ENCODE results near the gene TASOR.
"Not testable (repeated sequence)": the region's sequence is repeated elsewhere in the genome, so short reads cannot be mapped to it uniquely, and the experiment has no call there.

The TASOR gene

DNA sequence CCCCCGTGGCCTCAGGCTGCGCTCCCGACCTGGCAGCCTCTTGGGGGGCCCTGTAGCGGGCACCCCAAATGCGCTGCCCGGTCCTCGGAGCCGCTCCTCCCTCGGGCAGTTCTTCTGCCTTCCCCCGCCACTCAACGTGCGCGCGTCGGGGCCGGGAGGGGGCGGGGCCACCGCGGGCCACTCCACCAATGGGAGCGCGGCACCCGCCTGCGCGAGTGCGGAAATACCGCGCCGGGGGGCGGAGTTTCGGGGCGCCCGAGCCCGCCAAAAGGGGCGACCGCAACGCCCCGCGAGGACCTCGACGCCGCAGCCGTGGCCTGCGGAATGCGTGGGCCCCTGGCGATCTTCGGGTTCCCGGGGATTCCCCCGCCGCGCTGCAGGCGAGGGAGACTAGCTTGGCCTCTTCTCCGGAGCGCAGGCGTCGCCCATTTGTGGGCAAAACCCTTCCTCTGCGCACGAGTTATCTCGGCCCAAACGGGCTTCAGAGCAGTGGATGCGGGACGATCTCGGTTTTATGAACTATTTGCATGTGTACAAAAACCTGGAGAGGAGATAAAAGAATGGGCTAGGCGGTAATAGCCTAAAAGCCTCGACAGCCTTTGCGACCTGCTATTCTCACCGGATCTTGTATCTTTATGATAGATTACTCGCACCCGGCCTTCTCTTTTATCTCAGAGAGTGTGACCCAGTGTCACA is at the start of gene TASOR:
Gene TASOR, minus strand, starts transcription at position 144 of the 696 bp plus-strand sequence. CDS start 259 bp downstream, outside the sequence.
- DNase-seq = peak; percentile 85 to 88

DNA sequence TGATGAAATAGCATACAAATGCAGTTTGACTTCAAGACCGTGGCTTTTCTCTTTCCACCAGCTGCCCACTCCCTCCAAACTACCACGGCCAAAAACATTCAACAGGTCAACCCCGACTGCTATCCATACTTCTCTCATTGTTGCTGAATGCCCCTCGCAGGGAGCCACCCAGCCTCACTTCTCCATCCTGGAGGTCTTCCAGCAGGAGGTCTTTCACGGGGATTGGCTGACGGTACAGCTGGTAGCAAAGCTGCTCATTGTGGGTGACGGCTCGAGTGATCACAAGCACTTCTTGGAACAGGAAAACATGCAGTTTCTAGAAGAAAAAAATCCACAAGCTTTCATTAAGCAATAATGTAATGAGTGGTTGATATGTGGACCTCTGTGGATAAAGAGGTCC is 49.0 kb upstream of the TASOR start:
- DNase-seq = no peak

DNA sequence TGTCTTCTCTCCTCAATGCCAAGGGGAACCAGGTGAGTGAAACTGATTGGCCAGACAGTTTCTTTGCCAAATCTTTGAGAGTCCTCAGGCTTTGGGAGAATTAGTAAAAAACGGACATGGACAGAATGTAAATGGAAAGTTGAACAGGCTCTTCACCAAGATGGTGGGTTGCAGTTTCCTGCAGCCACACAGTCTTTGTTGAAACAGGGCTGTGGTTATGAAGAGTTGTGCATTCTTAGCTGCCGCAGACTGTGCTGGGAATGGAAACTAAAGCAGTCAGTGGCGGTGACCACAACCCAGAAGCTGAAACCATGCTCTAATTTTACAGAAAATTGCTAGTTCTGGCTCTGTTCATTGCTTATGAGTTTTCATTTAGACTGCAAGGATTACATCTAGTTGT is 42.1 kb upstream of the TASOR start:
- DNase-seq = peak; percentile 19 to 43

GRCh38 chr3:56724676-56725075 is 41.6 kb upstream of the TASOR start:
- DNase-seq = no peak

DNA sequence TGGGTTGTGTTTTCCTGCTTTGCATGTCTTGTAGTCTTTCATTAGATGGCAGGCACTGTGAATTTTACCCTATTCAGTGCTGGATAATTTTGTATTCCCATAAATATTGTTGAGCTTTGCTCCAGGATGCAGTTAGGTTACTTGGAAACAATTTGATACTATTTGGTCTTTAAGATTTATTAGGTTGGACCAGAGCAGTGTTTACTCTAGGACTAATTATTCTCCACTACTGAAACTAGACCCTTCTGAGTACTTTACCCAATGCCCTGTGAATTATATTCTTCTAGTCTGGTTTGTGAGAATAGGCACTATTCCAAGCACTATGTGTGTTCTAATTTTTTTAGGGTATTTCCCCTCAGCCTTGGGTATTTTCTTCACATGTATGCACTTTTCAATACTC is 37.8 kb upstream of the TASOR start:
- DNase-seq = no peak

- not testable (repeated sequence) for DNase-seq
Measured at GRCh38 chr3:56718809-56719208, 35.7 kb upstream of the TASOR start.

GRCh38 chr3:56711344-56711743 is 28.3 kb upstream of the TASOR start:
- no peak for DNase-seq

DNA sequence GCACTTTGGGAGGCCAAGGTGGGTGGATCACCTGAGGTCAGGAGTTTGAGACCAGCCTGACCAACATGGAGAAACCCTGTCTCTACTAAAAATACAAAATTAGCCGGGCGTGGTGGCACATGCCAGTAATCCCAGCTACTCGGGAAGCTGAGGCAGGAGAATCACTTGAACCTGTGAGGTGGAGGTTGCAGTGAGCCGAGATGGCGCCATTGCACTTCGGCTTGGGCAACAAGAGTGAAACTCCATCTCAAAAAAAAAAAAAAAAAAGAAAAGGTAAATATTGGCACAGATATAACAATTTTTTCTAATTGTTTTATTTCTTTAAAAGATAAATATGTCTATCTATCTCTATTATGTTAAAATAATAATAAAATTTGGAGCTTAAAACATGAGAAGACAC is 24.3 kb upstream of the TASOR start:
- peak in 1 of 2 experiments; percentile 25 for DNase-seq

DNA sequence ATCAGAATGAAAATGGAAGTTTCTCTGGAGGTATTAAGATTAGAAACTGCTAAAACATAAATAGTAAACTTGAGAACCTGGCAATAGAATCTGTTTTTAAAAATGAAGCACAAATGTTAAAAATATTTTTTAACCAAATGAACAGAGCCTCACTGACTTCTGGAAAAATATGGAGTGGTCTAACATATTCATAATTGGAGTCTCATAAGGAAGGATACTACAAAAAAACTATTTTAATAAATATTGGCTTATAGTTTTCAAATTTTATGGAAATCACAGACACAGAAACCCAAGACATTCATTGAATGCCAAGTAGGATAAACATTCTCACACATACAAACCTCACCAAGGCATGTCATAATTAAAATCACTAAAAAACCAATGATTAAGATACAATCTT is 23.6 kb upstream of the TASOR start:
- no peak for DNase-seq

- DNase-seq = no peak
Measured at GRCh38 chr3:56704706-56705105, 21.6 kb upstream of the TASOR start.

DNA sequence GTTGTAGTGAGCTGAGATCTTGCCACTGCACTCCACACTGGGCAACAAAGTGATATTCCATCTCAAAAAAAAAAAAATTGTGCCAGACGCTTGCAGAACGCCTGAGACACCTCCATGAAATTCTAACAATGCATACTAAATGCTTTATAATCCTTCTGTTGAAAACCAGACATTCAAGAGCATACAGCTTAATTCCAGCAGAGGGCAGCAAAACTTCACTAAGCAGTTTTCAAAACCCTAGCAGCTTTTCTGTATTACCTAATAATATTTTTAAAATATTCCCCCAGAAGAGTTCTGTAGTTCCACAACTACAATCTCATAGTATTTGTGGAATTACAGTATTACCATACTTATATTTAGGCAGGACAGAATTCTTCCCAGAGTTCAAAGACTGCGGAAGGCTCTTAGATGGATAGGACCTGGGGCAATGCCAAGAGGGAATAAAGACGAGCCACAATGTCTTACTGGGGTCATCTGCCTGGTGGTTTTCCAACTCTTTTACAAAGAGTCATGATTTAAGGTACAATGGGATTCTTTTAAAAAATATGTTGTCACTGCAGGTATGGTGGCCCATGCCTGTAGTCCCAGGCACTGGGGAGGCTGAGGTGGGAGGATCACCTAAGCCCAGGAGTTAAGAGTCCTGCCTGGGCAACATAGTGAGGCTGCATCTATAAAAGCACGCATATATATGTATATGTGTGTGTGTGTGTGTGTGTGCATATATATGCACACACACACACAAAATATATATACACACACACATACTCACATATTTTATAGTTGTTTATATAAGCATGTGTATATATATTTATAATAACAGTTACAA is 19.6 kb upstream of the TASOR start:
- peak in 1 of 2 experiments; percentile 35 for DNase-seq

GRCh38 chr3:56700151-56700550 is 17.1 kb upstream of the TASOR start:
- no peak for DNase-seq

DNA sequence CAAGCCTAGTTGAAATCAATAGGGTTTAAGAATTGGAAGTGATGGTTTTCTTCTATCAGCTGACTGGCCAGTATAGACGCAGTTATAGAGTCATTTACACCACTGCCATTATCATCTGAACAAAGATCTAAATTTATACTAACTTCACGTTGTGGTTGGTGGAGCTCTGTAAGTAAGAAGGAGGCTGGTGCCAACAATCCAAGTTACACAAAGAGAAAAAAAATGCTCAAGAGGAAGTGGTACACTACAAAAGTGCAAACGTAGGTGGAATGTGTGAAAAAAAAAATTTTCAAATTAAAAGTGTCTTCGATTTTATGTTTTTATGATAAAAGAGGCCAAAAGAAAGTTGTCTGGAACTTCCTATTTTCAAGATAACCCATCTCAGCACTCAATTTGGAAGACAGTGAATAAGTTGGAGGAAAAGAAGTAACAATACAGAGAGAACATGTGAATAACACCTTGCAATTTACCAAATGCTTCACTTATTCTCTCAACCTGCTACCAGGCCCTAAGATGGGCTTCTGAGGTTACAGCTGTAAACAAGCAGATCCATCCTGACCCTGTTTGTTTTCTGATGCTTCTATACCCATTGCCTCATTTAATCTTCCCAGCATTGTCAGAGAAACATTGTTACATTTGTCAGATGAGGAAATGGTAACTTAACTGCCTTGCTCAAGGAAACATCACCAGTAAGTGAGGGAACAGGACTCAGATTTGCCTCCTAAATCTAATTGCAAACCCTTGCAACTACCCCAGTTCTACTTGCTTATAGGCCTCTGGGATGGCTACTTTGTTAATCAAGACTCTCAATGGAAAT is 12.0 kb upstream of the TASOR start:
- DNase-seq = no peak

- DNase-seq = no peak
Measured at GRCh38 chr3:56693750-56694149, 10.7 kb upstream of the TASOR start.

- peak in 1 of 2 experiments; percentile 29 for DNase-seq
Measured at GRCh38 chr3:56692520-56693433, 9.7 kb upstream of the TASOR start.

- DNase-seq = not testable (repeated sequence)
Measured at GRCh38 chr3:56692001-56692365, 8.9 kb upstream of the TASOR start.

DNA sequence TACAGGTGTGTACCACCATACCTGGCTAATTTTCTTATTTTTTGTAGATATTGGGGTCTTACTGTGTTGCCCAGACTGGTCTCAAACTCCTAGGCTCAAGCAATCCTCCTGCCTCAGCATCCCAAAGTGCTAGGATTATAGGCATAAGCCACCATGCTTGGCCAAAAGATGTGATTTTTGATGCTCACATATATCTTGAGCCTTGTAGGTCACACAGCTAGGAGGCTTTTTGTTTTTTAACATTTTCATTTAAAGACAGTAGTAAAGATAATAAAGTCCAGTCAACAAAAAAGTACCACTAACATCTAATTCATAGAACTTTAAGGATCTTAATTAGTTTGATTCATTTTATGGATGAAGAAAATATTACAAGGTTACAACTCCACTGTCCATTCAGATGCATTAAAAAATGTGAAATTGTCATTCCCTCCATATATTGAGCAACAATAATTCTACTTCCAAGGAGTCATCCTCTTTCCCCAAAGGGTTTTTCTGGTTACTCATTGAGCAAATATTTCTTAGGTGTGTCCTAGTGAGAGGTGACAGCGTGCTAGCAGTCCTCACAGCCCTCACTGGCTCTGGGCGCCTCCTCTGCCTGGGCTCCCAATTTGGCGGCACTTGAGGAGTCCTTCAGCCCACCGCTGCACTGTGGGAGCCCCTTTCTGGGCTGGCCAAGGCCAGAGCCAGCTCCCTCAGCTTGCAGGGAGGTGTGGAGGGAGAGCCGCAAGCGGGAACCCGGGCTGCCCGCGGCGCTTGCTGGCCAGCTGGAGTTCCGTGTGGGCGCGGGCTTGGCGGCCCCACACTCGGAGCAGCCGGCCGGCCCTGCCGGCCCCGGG is 8.3 kb upstream of the TASOR start:
- DNase-seq = no peak

- no peak for DNase-seq
Measured at GRCh38 chr3:56689303-56689702, 6.2 kb upstream of the TASOR start.

GRCh38 chr3:56688191-56688590 is 5.1 kb upstream of the TASOR start:
- DNase-seq = no peak

GRCh38 chr3:56684029-56684428 is 964 bp upstream of the TASOR start:
- DNase-seq = no peak

DNA sequence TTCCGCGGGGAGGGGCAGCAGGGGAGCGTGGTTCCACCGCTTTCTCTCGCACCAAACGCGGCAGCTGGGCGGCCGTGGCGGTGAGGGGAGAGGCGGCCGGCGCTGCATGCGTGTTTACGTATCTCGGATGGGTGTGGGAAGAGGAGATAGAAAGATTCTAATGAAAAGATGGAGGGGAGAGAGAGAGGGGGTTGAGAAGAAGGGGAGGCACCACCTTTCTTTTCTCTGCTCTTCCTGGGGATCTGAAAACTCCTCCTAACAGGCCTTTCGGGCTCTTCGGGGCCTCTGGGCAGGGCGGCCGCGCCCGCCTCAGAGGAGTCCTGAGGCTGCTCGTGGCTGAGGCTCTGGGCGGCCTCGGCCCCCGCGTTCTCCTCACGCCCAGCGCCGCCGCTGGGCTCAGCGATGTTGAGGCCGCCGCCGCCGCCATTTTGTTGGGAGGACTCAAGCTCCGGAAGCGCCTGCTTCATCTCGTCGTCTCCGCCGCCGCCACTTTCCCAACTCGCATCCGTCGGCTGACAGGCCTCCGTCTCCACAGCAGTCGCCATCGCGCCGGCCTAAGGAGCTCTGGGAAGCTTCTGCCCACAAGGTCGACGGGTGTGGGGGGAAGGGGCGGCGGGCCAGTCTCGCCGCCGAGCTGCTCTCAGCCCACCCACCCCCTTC is 473 bp downstream of the TASOR start:
- DNase-seq = peak; percentile 70 to 76

Measured in stimulated activated CD4-positive, alpha-beta T cell treated with anti-CD3 and anti-CD28 coated beads, Interleukin-4, amount 100 ng/mL, for 4 hours (primary cell).